Mesothelial cell of epicardium (in vitro differentiated cells): ENCODE measurements around the gene IL13RA1. TPM values are rescaled to one million over a fixed set of nuclear protein-coding genes. Genes with fewer than 3 reads are reported as not detected.

Source experiments
- DNase-seq, 2 experiments: peaks; one replicate each; pipeline ENCODE4 v3.0.0; 2021; ENCODE audit warnings: low spot score in 2 of 2; ENCODE audit not compliant: unreplicated experiment in 2 of 2
- H3K27ac Mint-ChIP-seq: 2 replicates; pipeline ENCODE4 v1.8.0; 2021; ENCODE audit warnings: mixed read lengths
- H3K27me3 Mint-ChIP-seq: 2 replicates; pipeline ENCODE4 v1.8.0; 2021; ENCODE audit warnings: low read depth, mixed read lengths
- H3K36me3 Mint-ChIP-seq: 2 replicates; pipeline ENCODE4 v1.8.0; 2021; ENCODE audit warnings: mixed read lengths
- H3K4me1 Mint-ChIP-seq: 2 replicates; pipeline ENCODE4 v1.8.0; 2021; ENCODE audit warnings: mixed read lengths
- H3K4me3 Mint-ChIP-seq: 2 replicates; pipeline ENCODE4 v1.8.0; 2021; ENCODE audit warnings: mild to moderate bottlenecking, moderate library complexity, mixed read lengths
- H3K9me3 Mint-ChIP-seq: 2 replicates; pipeline ENCODE4 v1.8.0; 2021; ENCODE audit warnings: mixed read lengths
- CTCF ChIP-seq: fragments of 200-600 bp; sonication (generic); IDR thresholded peaks from one replicate; pipeline ENCODE4 v1.5.0; 2021; ENCODE audit warnings: antibody characterized with exemption; ENCODE audit not compliant: unreplicated experiment
- total RNA-seq: library from RNA; stranded (reverse); gene quantifications from 3 replicates; pipeline ENCODE4 v1.2.1, GENCODE V29; 2021

IL13RA1 gene
- total RNA-seq, 1 donor from 2014 or later, result 24.5 TPM

- Mint-ChIP-seq H3K36me3 (peaks cover 16% of the 10 kb centered on the region), H3K27ac (peak overlapping the region; percentile 25), H3K4me1 (peaks cover 2% of the 10 kb centered on the region), H3K9me3 (peaks cover 20% of the 10 kb centered on the region), H3K27me3 (no peaks in the 10 kb centered on the region), H3K4me3 (no peak overlapping the region)
- DNase-seq, result no peak
- no peak for TF ChIP-seq CTCF
Measured at GRCh38 chrX:118693843-118694242, 33.6 kb upstream of the IL13RA1 start.

GRCh38 chrX:118694638-118695037 is 32.8 kb upstream of the IL13RA1 start:
- DNase-seq, result no peak
- Mint-ChIP-seq H3K9me3 (peaks cover 25% of the 10 kb centered on the region), H3K27me3 (no peaks in the 10 kb centered on the region), H3K4me1 (peaks cover 2% of the 10 kb centered on the region), H3K4me3 (no peak overlapping the region), H3K27ac (no peak overlapping the region), H3K36me3 (peaks cover 17% of the 10 kb centered on the region)
- no peak for TF ChIP-seq CTCF

GRCh38 chrX:118698516-118699170 is 28.8 kb upstream of the IL13RA1 start:
- no peak for TF ChIP-seq CTCF
- no peak for DNase-seq
- Mint-ChIP-seq H3K4me3 (no peak overlapping the region), H3K27me3 (no peaks in the 10 kb centered on the region), H3K36me3 (peaks cover 4% of the 10 kb centered on the region), H3K27ac (no peak overlapping the region), H3K9me3 (peaks cover 17% of the 10 kb centered on the region), H3K4me1 (peaks cover 2% of the 10 kb centered on the region)

GRCh38 chrX:118702741-118703140 is 24.7 kb upstream of the IL13RA1 start:
- Mint-ChIP-seq H3K27ac (no peak overlapping the region), H3K27me3 (no peaks in the 10 kb centered on the region), H3K4me1 (peaks cover 4% of the 10 kb centered on the region), H3K9me3 (peaks cover 13% of the 10 kb centered on the region), H3K36me3 (peaks cover 3% of the 10 kb centered on the region), H3K4me3 (no peak overlapping the region)
- TF ChIP-seq CTCF, result no peak
- DNase-seq, result no peak

- Mint-ChIP-seq H3K4me3 (no peak overlapping the region), H3K27ac (no peak overlapping the region), H3K36me3 (no peaks in the 10 kb centered on the region), H3K9me3 (peaks cover 27% of the 10 kb centered on the region), H3K27me3 (no peaks in the 10 kb centered on the region), H3K4me1 (peaks cover 4% of the 10 kb centered on the region)
- TF ChIP-seq CTCF, result no peak
- DNase-seq, result no peak
Measured at GRCh38 chrX:118706681-118707080, 20.7 kb upstream of the IL13RA1 start.
